Loucy (cell line): Measurements from ENCODE around the gene NFIX.

Experiments used
- H2AFZ ChIP-seq: fragments of 200-600 bp; sonication (generic); 2 replicates; pipeline ENCODE4 v1.6.0; 2016; ENCODE audit warnings: antibody characterized with exemption, mild to moderate bottlenecking, low read length, moderate library complexity
- H3F3A ChIP-seq: fragments of 200-600 bp; 2 replicates; pipeline ENCODE4 v1.6.0; 2016; ENCODE audit warnings: antibody characterized with exemption, low read depth, mild to moderate bottlenecking
- H3K27me3 ChIP-seq: fragments of 200-600 bp; sonication (generic); 2 replicates; pipeline ENCODE4 v1.6.1; 2014; ENCODE audit warnings: low read length, mild to moderate bottlenecking; ENCODE audit not compliant: insufficient read depth, poor library complexity, severe bottlenecking
- H3K36me3 ChIP-seq: fragments of 200-600 bp; sonication (generic); 2 replicates; pipeline ENCODE4 v1.6.1; 2016; ENCODE audit warnings: low read length; ENCODE audit not compliant: insufficient read depth
- H3K4me1 ChIP-seq: fragments of 200-600 bp; sonication (generic); 2 replicates; pipeline ENCODE4 v1.5.1; 2014; ENCODE audit warnings: low read length, mild to moderate bottlenecking; ENCODE audit not compliant: insufficient read depth, poor library complexity, severe bottlenecking
- H3K4me2 ChIP-seq: fragments of 200-600 bp; sonication (generic); 2 replicates; pipeline ENCODE4 v1.6.0; 2014; ENCODE audit warnings: antibody characterized with exemption, low read length, low read depth, mild to moderate bottlenecking; ENCODE audit not compliant: poor library complexity, severe bottlenecking
- H3K4me3 ChIP-seq: fragments of 200-600 bp; sonication (generic); 2 replicates; pipeline ENCODE4 v1.5.1; 2014; ENCODE audit warnings: low read length, mild to moderate bottlenecking, mixed read lengths; ENCODE audit not compliant: poor library complexity, severe bottlenecking
- H3K79me2 ChIP-seq: fragments of 200-600 bp; sonication (generic); 2 replicates; pipeline ENCODE4 v1.6.1; 2014; ENCODE audit warnings: low read length; ENCODE audit not compliant: insufficient read depth
- H3K9ac ChIP-seq: fragments of 200-600 bp; sonication (generic); 2 replicates; pipeline ENCODE4 v1.6.0; 2014; ENCODE audit warnings: mild to moderate bottlenecking, low read depth, low read length, moderate library complexity; ENCODE audit not compliant: poor library complexity, severe bottlenecking
- H3K9me2 ChIP-seq: fragments of 200-600 bp; sonication (generic); replicated peaks from 2 replicates; pipeline ENCODE4 v1.6.1; 2016; ENCODE audit warnings: low read depth, low read length, mixed read lengths
- H3K9me3 ChIP-seq: fragments of 200-600 bp; sonication (generic); 2 replicates; pipeline ENCODE4 v1.6.1; 2014; ENCODE audit warnings: mild to moderate bottlenecking, antibody characterized with exemption, low read length, low read depth; ENCODE audit not compliant: insufficient read depth
- H4K20me1 ChIP-seq: fragments of 200-600 bp; sonication (generic); 2 replicates; pipeline ENCODE4 v1.6.0; 2014; ENCODE audit warnings: antibody characterized with exemption, low read length, mild to moderate bottlenecking; ENCODE audit not compliant: insufficient read depth, poor library complexity, severe bottlenecking
- CTCF ChIP-seq: fragments of 200-600 bp; sonication (generic); conservative IDR thresholded peaks from 2 replicates; pipeline ENCODE4 v1.5.1; 2014; ENCODE audit warnings: mild to moderate bottlenecking, antibody characterized with exemption, low read length
- EZH2phosphoT487 ChIP-seq: fragments of 200-600 bp; IDR thresholded peaks from 2 replicates; pipeline ENCODE4 v1.6.1; 2018; ENCODE audit warnings: antibody characterized with exemption, mild to moderate bottlenecking, moderate library complexity, borderline replicate concordance

Gene NFIX

GRCh38 chr19:13033819-13034611, 38.7 kb downstream of the NFIX start:
- Histone ChIP-seq H3K4me1 (no peaks in the 10 kb centered on the region), H4K20me1 (no peaks in the 10 kb centered on the region), H3K79me2 (no peaks in the 10 kb centered on the region), H3F3A (no peaks in the 10 kb centered on the region), H3K9me2 (no peaks in the 10 kb centered on the region), H3K4me2 (no peak overlapping the region), H3K9ac (no peak overlapping the region), H3K36me3 (no peaks in the 10 kb centered on the region), H3K9me3 (no peaks in the 10 kb centered on the region), H2AFZ (no peak overlapping the region), H3K4me3 (no peak overlapping the region), H3K27me3 (no peaks in the 10 kb centered on the region)
- TF ChIP-seq EZH2phosphoT487 (no peak), CTCF (peak; percentile 85)

- Histone ChIP-seq H2AFZ (no peak overlapping the region), H3K36me3 (no peaks in the 10 kb centered on the region), H3K79me2 (no peaks in the 10 kb centered on the region), H3K27me3 (no peaks in the 10 kb centered on the region), H4K20me1 (no peaks in the 10 kb centered on the region), H3K4me1 (no peaks in the 10 kb centered on the region), H3K9ac (no peak overlapping the region), H3K4me2 (no peak overlapping the region), H3F3A (no peaks in the 10 kb centered on the region), H3K9me2 (no peaks in the 10 kb centered on the region), H3K4me3 (no peak overlapping the region), H3K9me3 (no peaks in the 10 kb centered on the region)
- TF ChIP-seq EZH2phosphoT487 (no peak), CTCF (no peak)
These were observed 39.4 kb downstream of the NFIX start for GRCh38 chr19:13034636-13035035.

- Histone ChIP-seq H3K79me2 (no peaks in the 10 kb centered on the region), H2AFZ (no peak overlapping the region), H3K27me3 (no peaks in the 10 kb centered on the region), H3K9ac (no peak overlapping the region), H3F3A (no peaks in the 10 kb centered on the region), H3K36me3 (no peaks in the 10 kb centered on the region), H3K9me3 (no peaks in the 10 kb centered on the region), H4K20me1 (no peaks in the 10 kb centered on the region), H3K4me1 (no peaks in the 10 kb centered on the region), H3K4me3 (no peak overlapping the region), H3K9me2 (no peaks in the 10 kb centered on the region), H3K4me2 (no peak overlapping the region)
- no peak for TF ChIP-seq CTCF
- TF ChIP-seq EZH2phosphoT487, result no peak
These were observed 40.6 kb downstream of the NFIX start for GRCh38 chr19:13035820-13036365.
